Activated CD4-positive, CD25-positive, alpha-beta regulatory T cell (primary cell): ENCODE results near the gene LY6G6F.

Source experiments
- DNase-seq, 4 experiments: peaks; one replicate each; lab custom pipeline; 2025; lab: John Stamatoyannopoulos, UW

LY6G6F gene

DNA sequence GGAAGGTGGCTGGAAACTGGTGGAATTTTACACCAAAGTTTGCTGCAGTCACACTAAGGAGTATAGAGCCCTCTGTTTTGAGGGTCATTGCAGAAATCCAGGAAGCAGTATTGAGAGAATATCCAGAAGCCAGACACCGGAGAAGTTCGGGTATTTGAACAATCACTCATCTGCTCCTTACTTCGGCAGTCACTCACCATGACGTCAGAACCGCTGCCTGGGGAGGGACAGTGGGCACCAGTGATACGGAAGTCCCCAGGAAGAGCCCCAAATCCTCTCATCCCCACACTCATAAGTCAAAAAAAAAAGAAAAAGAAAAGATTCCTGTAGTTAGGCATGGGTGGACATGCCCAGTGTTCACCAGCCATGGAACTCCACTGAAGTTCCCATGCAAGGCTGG, 29.8 kb upstream of the LY6G6F start:
- DNase-seq, result no peak

DNA sequence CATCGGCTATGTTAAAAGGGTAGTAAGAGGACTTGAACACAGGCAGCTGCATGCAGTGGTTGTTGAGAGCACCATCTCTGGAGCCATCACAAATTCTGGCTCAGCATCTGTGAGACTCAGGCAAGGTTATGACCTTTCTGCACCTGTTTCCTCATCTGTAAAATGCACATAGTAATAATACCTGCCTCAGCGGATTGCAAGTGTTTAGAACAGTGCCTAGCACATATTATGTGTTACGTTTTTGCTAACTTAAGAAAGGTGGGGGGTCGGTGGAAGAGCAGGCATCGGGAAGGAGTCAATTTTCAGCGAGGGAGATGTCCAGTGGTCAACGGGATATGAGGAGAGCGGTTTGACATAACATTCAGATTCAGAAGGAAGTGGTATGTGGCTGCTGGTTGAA, 28.7 kb upstream of the LY6G6F start:
- no peak for DNase-seq

DNA sequence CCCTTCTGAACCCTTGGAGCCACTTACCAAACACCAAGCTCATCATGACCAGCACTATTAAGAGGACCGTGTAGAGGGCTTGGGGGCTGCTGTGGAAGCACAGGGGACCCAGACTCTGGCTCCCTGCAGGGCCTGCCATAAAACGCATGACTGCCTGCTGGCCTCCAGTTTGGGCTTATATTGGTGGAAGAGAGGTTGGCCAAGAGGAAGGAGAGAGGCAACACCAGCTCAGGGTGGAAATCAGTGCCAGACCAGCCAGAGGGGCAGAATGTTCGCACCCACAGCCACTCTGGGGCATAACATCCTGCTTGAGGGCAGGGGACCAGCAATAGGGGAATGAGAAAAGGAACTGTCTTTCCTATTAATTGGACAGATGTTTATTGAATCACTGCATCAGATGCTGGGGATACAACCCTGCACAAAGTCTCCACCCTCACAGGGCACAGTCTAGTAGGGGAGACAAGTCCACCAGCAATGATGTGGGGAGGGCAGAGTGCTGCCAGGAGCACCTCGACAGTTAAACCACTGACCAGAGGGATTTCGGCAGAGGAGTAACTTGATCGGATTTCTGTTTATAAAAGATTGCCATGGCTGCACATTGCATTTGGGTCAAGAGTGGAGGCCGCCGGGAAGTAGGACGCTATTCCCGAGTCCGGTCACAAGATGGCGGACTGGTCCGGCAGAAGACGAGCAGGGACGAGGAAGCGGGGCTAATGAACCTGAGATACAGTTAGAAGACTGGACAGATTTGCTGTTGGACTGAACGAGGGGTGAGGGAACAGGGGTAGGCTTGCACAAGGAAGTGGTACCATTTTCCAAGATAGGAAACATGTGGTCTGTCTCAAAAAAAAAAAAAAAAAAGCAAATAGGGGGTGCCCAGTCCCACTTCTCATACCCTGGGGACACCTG, 26.2 kb upstream of the LY6G6F start, which contains the start of gene LY6G5C:
LY6G5C (minus strand) TSS at position 842 of the 909 bp plus-strand sequence; CDS start at position 148, 694 bp downstream.
- peak; percentile 12 to 31 (median 30) for DNase-seq

DNA sequence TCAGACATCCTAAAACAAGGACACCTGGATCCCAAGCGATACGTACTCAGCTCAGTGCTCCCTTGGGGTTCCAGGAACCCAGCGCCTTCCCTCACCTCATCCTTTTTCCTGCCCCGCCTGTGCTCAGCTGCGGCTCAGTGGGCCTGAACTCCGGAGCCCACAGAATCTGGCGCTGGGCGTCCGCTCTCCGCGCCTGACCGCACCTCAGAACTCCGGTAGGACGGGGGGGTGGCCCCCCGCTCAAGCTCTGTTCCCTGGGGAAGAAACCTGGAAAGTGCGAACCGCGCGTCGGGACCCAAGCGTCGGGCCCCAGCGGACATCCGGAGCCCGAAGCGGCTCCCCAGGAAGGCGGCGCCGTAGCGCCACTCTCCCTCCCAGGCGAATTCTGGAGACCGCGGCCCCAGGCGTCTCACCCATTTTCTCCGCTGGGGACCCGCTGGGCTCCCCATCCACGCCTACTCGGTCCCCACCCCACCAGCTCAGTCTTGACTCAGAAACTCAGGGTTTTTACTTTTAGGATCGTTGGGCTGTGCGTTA, 25.5 kb upstream of the LY6G6F start:
- peak in 1 of 4 experiments; percentile 19 for DNase-seq

DNA sequence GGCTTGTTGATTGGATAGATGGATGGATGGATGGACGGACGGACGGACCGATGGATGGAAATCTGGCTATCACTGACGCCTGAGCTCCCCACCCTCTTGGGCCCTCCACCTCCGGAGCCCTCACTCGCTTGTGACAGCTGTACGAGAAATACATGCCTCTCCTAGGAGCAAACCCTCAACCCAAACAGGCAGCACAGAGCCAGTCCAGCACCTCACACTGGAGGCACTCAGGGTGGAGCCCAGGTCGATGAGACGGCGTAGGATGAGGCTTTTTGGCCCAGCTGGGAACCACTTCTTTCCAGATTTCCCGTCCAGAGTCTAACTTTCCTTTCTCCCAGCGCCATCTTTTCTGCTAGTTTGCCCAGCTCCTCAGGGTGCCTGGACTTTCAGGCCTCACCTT, 23.1 kb upstream of the LY6G6F start:
- DNase-seq, result no peak

DNA sequence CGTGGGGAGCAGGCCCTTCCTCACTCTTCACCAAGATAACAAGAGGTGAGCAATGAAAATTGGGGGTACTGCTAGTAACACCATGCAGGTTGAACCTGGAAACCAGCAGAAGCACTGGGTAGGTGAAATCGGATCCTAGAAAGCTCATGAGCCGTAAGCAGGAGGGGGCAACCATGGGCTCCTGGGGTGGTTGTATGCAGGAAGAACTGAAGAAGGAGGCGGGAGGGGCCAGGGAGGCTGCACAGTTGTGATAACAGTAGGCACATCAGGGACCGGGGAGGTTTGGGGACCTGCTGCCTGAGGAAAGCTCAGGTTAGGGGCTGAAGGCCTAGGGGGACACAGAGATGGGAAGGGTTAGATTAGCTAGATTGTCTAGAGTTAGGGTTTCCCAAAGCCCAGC, 20.2 kb upstream of the LY6G6F start:
- DNase-seq, result no peak

DNA sequence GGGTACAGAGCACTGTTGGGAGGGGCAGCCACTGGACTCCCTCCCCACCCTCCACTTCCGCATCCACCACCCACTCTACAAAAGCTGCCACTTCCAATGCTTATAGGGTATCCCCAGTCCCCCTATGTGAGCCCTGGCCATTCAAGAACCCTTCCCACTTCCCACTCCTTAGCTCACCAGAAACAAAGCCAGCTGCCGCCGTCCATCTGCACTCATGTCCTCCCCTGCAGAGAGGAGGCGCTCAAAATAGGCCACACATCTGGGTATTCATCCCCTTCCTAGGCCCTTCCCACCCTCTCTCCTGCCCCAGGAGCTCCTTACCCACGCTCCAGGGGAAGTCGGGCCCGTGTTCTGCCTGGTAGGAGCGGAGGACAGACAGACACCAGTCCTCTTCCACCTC, 19.3 kb upstream of the LY6G6F start:
- DNase-seq, result no peak

DNA sequence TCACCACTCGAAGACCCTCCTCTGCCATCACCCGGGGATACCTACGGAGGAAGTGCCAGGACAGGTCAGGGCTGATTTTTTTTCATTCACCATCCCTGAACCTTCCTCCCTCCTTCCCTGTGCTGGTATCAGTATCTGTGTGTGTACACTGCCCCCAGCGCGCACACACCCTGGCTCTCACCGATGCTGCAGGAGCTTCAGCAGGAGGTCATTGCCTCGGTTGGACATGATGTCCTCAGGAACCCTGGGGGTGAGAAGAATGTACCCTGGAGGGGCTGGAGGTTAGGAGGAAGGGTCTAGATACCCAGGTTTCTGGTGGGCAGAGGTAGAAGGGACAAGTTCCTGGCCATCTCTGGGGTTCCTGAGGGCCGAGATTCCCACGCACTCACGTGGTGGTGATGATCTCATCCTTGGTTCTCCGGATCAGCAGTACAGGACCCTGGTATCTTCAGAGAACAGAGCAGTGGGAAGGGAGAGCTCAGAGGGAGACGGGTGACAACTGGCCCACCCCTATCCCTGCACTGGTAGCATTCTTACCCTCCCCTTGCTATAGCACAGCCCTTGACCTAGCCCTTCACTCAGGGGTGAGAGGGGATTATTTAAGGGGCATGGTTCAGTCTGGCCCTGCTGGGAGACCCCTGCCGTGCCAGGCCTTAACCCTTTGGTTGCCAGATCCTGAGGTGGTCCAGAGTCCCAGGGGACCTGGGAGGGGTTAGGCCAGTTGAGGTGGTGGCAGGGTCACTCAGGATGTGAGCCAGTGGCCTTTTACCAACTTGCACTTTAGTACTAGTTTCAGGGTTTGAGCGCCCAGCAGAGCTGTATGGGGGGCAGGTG, 18.6 kb upstream of the LY6G6F start:
- DNase-seq, result no peak

DNA sequence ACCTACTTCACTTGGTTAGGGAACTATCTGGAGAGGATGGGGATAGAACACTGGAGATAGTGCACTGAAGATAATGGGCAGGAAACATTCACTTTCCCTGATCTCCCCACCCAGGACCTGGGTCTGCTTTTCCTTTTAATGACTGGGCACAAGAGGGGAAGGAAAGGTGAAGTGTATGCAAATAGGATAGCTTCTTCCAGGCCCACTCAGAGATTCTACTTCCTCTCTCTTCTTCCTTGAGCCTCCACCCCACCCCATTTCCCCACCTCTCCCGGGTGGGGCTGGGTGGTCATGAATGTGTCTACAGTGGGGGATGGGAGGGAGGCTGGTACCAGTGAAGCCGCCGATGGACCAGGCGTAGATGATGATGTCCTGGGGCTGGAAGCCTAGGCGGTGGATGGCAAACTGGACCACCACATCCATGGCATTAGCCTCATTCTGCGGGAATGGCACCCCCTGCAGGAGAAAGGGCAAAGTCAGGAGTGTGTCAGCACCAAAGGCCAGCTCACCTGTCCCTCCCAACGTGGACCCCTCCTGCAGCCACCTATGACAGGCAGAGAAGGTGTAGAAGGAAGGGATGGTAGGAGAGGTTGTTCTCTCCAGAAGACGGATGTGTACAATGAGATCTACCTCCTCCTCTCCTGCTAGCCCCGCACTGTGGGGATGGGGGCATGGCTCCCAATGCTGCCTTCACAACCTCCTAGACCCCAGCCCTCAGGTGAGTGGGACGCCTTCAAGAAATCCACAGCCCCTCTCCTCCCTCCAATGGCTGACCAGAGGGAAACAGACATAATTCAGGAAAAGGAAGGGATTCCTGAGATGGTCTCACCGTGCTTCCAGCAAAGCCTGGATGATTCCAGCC, 17.2 kb upstream of the LY6G6F start:
- no peak for DNase-seq

DNA sequence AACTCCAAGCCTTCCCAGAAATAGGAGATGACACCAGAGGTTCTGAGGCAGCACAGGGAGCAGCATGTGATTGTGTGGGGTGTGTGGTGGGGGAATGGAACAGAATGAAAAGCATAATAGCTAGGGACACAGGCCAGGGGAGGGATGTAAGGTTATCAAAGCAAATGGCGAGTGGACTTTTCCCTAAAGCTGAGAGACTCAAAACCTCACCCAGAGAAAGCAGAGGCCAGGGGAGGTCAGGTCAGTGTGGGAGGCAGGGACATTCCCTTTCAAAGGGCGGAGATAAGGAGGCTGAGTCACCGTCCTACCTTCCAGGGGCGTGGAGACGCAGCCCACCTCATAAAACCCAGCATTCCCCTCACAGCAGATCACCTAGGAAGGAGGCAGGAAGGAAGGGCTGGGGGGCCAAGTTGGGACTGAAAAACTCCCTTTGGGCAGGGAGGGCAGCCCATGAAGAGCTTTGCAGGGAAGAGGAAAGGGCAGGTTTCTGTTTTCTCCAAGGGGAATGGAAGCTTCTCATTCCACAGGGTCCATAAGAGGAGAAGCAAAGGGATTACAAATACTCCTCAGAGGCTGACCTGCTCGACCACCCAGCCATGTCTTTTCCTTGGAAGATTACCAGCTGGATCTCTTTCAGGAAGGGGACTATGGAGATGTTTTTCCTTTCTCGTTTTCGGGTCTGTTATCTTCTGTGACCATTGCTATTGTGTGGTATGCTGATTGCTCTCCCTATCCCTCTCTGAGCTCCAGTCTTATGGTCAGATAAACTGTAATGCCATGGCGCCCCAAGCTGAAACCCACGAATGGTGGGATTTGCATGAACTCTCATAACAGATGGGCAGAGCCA, 16.2 kb upstream of the LY6G6F start:
- no peak for DNase-seq

DNA sequence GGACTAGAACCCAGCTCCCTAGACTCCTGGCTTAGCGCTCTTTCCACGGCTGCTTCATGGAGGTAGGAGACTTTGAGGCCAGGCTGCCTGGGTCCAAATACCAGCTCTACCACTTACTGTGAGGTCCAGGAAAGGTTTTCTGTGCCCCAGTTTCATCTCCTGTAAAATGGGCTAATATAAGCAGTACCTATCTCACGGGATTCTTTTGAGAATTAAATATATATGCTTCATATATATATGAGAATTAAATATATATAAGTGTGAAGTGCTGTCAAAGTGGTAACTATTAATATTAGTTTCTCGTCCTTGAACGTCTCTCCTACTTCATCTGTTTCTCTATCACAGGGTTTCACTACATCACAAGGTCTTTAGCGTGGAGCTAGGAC, 15.6 kb upstream of the LY6G6F start:
- no peak for DNase-seq

DNA sequence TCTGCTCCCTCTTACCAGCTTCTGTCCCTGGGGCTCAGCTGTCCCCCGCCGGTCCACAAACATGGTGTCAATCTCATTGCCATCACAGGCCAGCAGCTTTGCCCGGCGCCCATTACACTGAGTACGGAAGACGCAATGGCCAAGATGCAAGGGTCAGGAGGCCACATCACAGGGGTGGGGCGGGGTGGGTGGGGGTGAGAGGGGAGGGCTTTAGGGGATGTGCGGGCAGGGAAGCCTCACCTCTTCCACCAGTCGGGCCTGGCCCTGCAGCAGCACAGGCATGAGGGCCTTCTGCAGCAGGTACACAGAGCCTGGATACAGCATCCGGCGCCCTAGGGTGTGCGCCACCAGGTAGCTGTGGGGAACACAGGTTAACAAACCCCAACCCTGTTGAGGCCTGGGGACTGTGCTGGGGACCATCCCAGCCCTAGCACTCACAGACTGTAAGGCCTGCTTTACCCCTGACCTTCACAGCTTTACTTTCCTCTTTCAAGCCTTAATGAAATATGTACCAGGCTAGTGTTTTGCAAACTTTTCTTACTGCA, 15.0 kb upstream of the LY6G6F start:
- DNase-seq, result no peak

DNA sequence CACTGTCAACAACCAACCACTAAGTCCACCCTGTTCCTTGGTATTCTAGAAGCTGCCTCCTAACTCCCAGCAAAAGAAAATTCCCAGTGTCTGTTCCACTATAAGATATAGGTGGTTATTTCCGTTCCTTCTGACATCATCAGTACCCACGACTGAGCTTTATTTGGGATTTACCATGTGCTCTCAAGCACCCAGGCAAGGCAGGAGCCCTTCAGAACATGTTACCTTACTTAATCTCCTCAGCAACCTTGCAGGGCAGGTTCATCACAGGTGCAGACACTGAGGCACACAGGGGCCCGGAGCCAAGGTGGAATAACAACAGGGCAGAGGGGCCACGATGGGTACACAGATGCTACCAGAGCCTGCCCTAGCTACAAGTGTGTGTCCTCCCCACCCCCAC, 14.3 kb upstream of the LY6G6F start:
- DNase-seq, result no peak

DNA sequence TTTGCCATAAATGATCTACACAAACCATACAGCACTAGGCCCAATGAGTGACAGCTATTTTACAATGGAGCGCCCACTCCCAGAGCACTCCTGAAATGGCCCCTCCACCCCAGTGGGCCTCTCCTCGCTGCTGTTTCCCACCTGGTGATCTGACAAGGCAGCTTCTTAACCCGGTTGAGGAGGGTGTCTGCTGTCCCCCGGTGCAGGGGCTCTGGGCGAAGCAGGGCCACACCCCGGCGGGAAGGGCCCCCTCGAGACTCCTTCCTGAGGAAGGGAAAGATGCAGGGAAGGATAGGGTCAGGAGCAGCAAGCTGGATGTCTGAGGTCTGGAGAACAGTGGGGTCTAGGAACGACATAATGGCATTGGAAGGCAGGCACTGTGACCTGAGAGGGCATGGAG, 13.8 kb upstream of the LY6G6F start:
- no peak for DNase-seq

DNA sequence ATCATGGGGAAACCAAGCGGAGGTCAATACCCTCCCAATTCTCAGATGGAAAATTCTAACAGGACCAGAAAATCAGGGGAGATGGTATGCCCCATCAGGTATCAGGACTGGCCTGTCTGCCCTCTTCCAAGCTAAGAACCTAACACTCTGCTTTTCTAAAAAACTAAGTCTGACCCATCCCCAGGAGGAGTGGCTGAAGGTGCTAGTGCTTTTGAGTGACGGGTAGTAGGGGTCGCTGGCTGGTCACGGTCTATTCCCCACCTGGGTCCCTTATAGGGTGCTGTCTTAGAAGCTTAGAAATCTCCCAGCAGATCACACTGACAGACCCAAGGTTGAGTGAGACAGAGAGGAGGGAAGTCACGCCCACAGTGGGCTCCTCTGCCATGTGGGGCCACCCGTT, 13.1 kb upstream of the LY6G6F start:
- DNase-seq, result no peak

DNA sequence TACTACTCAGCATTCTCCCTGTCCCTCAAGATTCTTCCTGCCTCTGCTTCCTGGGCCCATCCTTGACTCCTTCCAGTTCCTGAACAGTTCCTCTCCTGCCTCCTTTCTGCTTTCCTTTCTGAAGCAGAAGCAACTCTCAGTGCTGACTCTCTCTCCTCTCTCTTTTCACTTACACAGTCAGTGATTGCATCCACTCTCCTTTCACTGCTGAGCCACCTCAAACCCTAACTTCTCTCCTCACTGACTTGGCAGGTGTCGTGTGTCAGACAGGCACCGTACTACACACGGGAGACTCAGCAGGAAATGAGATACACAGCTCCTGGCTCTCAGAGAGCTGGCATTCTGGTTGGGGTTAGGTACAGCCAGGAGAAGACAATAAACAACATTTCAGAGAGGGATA, 9.1 kb upstream of the LY6G6F start:
- DNase-seq, result no peak

DNA sequence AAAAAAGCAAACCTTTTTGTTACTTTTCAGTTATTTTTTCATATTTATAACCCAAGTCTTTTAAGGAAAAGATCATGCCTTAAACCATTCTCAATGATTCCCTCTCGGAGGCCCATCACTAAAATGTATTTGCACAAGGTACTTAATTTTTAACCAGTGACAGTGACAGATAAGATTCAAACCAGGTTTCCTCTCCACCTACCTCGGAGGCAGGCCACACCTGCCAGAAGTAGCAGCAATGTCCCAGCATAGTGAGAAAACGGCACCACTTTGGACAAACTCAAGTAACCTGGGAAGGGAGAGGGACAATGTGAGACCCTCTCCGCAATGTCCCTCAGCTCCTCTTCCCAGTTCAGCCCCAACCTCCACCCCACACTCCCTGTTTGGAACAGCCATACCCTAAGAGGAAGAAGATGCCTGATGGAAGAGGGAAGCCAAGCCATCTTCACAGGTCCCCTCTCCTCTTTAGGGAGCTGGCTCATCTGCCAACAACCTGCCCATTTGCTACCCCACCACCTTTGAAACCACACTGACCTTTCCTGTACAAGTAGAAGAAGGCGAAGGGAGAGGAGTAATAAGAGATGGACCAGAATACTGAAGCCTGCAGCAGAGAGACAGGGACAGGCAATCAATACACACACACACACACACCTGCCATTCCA, 5.8 kb upstream of the LY6G6F start:
- DNase-seq, result no peak

DNA sequence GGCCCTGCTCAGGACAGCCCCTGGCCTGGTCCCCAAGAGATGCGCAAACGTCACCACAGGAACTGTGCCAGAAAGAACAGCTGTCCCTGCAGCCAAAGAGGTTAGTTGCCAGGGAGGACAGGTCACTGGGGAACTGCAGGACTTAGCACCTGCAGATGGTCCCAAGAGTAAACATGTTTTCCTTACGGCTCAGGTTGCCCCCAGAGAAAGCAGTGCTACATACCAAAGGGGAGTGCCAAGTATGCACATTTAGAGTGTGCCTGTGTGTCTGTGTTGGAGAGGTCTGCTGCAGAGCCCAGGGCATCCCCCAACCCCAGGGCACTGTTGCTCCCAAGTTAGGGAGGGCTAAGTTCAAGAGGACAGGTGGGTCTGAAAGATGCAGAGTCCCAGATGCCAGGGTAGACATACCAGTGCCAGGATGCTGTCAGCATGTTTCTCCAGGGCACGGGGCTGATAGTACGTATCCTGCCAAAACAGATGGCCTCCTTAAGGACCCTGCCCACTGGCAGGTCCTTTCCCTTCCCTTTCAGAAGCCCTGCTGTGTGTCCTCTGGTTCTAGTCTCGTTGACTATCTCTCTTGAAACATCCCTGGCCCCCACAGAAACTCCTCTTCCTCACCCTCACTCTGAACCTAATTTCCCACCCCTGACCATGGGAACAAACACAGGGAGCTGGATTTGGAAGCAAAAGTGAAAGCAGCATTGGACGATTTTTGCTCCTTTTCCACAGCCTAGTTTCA, 4.8 kb upstream of the LY6G6F start:
- no peak for DNase-seq

DNA sequence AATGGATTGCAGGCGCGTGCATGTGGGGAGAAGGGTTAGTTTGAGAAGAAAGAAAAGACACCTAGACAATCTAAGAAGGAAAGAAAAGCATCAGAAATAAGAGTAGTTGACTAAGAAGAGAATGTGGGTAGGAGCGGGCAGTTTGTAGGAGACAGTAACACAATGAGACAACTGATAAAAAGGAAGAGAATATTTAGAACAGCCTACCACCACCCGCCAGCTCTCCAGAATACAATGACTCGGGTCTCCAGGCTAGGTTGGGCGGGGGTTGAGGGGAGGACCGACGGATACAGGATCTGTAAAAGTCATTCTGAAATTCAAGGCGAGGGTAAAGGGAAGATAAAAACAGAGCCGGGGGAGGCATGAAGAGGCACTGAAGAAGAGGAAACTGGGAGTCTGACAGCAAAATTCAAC, 4.3 kb upstream of the LY6G6F start:
- no peak for DNase-seq
